H9 (cell line): Measurements from ENCODE around the gene GYS2. TPM values are rescaled to one million over a fixed set of nuclear protein-coding genes. Genes with fewer than 3 reads are reported as not detected.

Experiments
- DNase-seq: peaks from one replicate; pipeline ENCODE4 v3.0.0-alpha.2; 2017
- H2AFZ ChIP-seq: one replicate; pipeline ENCODE4 v1.6.1; 2013; ENCODE audit warnings: mild to moderate bottlenecking, low read length, control low read depth, moderate library complexity
- H2AK5ac ChIP-seq: 2 replicates; pipeline ENCODE4 v1.6.1; 2013; ENCODE audit warnings: low read length, control low read depth, mixed read lengths; ENCODE audit not compliant: insufficient read length
- H2BK120ac ChIP-seq: one replicate; pipeline ENCODE4 v1.6.1; 2013; ENCODE audit warnings: low read depth, mild to moderate bottlenecking, low read length, control low read depth, inconsistent platforms; ENCODE audit not compliant: poor library complexity, severe bottlenecking
- H2BK12ac ChIP-seq: 2 replicates; pipeline ENCODE4 v1.6.1; 2013; ENCODE audit warnings: low read length, control low read depth, mixed read lengths, low read depth; ENCODE audit not compliant: insufficient read length
- H2BK15ac ChIP-seq: 2 replicates; pipeline ENCODE4 v1.6.1; 2013; ENCODE audit warnings: low read depth, low read length, control low read depth
- H2BK20ac ChIP-seq: one replicate; pipeline ENCODE4 v1.6.1; 2013; ENCODE audit warnings: low read depth, mild to moderate bottlenecking, low read length, control low read depth, inconsistent platforms; ENCODE audit not compliant: poor library complexity, severe bottlenecking
- H2BK5ac ChIP-seq: 2 replicates; pipeline ENCODE4 v1.6.1; 2013; ENCODE audit warnings: low read length, control low read depth, mixed read lengths; ENCODE audit not compliant: insufficient read length
- H3K14ac ChIP-seq: 2 replicates; pipeline ENCODE4 v1.6.1; 2013; ENCODE audit warnings: low read length, control low read depth; ENCODE audit not compliant: insufficient read depth
- H3K18ac ChIP-seq: 2 replicates; pipeline ENCODE4 v1.6.1; 2013; ENCODE audit warnings: low read depth, mild to moderate bottlenecking, mixed read lengths, low read length, control low read depth; ENCODE audit not compliant: insufficient read length
- H3K23ac ChIP-seq: 2 replicates; pipeline ENCODE4 v1.6.1; 2013; ENCODE audit warnings: low read length, control low read depth, mixed read lengths, low read depth; ENCODE audit not compliant: insufficient read length
- H3K23me2 ChIP-seq: 2 replicates; pipeline ENCODE4 v1.6.1; 2013; ENCODE audit warnings: low read depth, mild to moderate bottlenecking, mixed read lengths, low read length, control low read depth; ENCODE audit not compliant: insufficient read length, poor library complexity, severe bottlenecking
- H3K27ac ChIP-seq: 2 replicates; pipeline ENCODE4 v1.5.1; 2013; ENCODE audit warnings: low read length, control low read depth, mixed read lengths, low read depth; ENCODE audit not compliant: insufficient read length
- H3K27me3 ChIP-seq: 2 replicates; pipeline ENCODE4 v1.6.1; 2013; ENCODE audit warnings: low read length, control low read depth, inconsistent platforms; ENCODE audit not compliant: insufficient read depth
- H3K4ac ChIP-seq: 2 replicates; pipeline ENCODE4 v1.6.1; 2013; ENCODE audit warnings: low read depth, mild to moderate bottlenecking, control low read depth, inconsistent platforms, low read length, moderate library complexity
- H3K4me1 ChIP-seq: 2 replicates; pipeline ENCODE4 v1.6.1; 2013; ENCODE audit warnings: low read length, control low read depth, inconsistent platforms; ENCODE audit not compliant: insufficient read depth
- H3K4me2 ChIP-seq: 2 replicates; pipeline ENCODE4 v1.6.1; 2013; ENCODE audit warnings: low read length, control low read depth, mixed read lengths; ENCODE audit not compliant: insufficient read length, insufficient read depth
- H3K56ac ChIP-seq: 2 replicates; pipeline ENCODE4 v1.6.1; 2013; ENCODE audit warnings: low read depth, mild to moderate bottlenecking, mixed read lengths, low read length, control low read depth; ENCODE audit not compliant: insufficient read length
- H3K79me1 ChIP-seq: 2 replicates; pipeline ENCODE4 v1.6.1; 2013; ENCODE audit warnings: low read depth, mild to moderate bottlenecking, moderate library complexity, low read length, control low read depth, inconsistent platforms; ENCODE audit not compliant: insufficient read depth, poor library complexity, severe bottlenecking
- H3K79me2 ChIP-seq: 2 replicates; pipeline ENCODE4 v1.6.1; 2013; ENCODE audit warnings: low read length, control low read depth, inconsistent platforms; ENCODE audit not compliant: insufficient read depth
- H3K9ac ChIP-seq: 2 replicates; pipeline ENCODE4 v1.6.1; 2013; ENCODE audit warnings: low read length, control low read depth, mixed read lengths; ENCODE audit not compliant: insufficient read length; ENCODE audit errors: extremely low read depth
- H3K9me3 ChIP-seq: one replicate; pipeline ENCODE4 v1.6.1; 2013; ENCODE audit warnings: low read depth, low read length, inconsistent platforms; ENCODE audit not compliant: control insufficient read depth
- H3T11ph ChIP-seq: one replicate; pipeline ENCODE4 v1.6.1; 2013; ENCODE audit warnings: mild to moderate bottlenecking, low read length, control low read depth, inconsistent platforms
- H4K20me1 ChIP-seq: one replicate; pipeline ENCODE4 v1.6.1; 2013; ENCODE audit not compliant: control insufficient read depth, insufficient read length, insufficient read depth
- H4K5ac ChIP-seq: 2 replicates; pipeline ENCODE4 v1.6.1; 2013; ENCODE audit warnings: low read depth, mild to moderate bottlenecking, mixed read lengths, low read length, control low read depth; ENCODE audit not compliant: insufficient read length
- H4K8ac ChIP-seq: replicated peaks from 2 replicates; pipeline ENCODE4 v1.6.1; 2013; ENCODE audit warnings: low read length, control low read depth, mixed read lengths, low read depth; ENCODE audit not compliant: insufficient read length
- H4K91ac ChIP-seq: 2 replicates; pipeline ENCODE4 v1.6.1; 2013; ENCODE audit warnings: low read depth, mild to moderate bottlenecking, moderate library complexity, mixed read lengths, low read length, control low read depth; ENCODE audit not compliant: insufficient read length
- H3K27ac Mint-ChIP-seq, 3 experiments: 2 replicates in 2 of 3; 3 replicates in 1 of 3; pipeline ENCODE4 v1.8.0; 2020 to 2021; ENCODE audit warnings: mixed read lengths in 3 of 3, mild to moderate bottlenecking in 1 of 3, moderate library complexity in 1 of 3
- H3K27me3 Mint-ChIP-seq: 2 replicates; pipeline ENCODE4 v1.8.0; 2021; ENCODE audit warnings: low read depth, mild to moderate bottlenecking, moderate library complexity, mixed read lengths
- H3K36me3 Mint-ChIP-seq, 3 experiments: 2 replicates in 2 of 3; 3 replicates in 1 of 3; pipeline ENCODE4 v1.8.0; 2020 to 2021; ENCODE audit warnings: low read depth in 3 of 3, mixed read lengths in 3 of 3; ENCODE audit not compliant: insufficient read depth in 1 of 3
- H3K4me1 Mint-ChIP-seq, 2 experiments: 2 replicates each; pipeline ENCODE4 v1.8.0; 2020; ENCODE audit warnings: mixed read lengths in 2 of 2
- H3K4me3 Mint-ChIP-seq, 2 experiments: 2 replicates in 1 of 2; 3 replicates in 1 of 2; pipeline ENCODE4 v1.8.0; 2020 to 2021; ENCODE audit warnings: mild to moderate bottlenecking in 2 of 2, mixed read lengths in 2 of 2, moderate library complexity in 1 of 2
- H3K9me3 Mint-ChIP-seq, 2 experiments: 2 replicates in 1 of 2; 3 replicates in 1 of 2; pipeline ENCODE4 v1.8.0; 2020; ENCODE audit warnings: mild to moderate bottlenecking in 2 of 2, mixed read lengths in 2 of 2, moderate library complexity in 1 of 2
- WGBS: extraction: QIAGEN DNeasy Blood & Tissue Kit; methylation state at CpG from one replicate; pipeline ENCODE4 v1.1.7; 2013; ENCODE audit warnings: missing lambda C conversion rate, low lambda C conversion rate, mixed read lengths; ENCODE audit not compliant: insufficient read length; ENCODE audit errors: extremely low coverage; 5-methylcytosine and 5-hydroxymethylcytosine counted together
- total RNA-seq: library from RNA; stranded (reverse); gene quantifications from 2 replicates; pipeline ENCODE4 v1.2.1, GENCODE V29; 2021
- TF ChIP-seq, protein P1 (sequence below): fragments of 200-600 bp; sonication (generic); conservative IDR thresholded peaks from 3 replicates; pipeline ENCODE4 v1.8.0; 2021; ENCODE audit warnings: antibody characterized with exemption, mild to moderate bottlenecking

GYS2 gene
- total RNA-seq, 1 experiment from 2014 or later = not detected

DNA sequence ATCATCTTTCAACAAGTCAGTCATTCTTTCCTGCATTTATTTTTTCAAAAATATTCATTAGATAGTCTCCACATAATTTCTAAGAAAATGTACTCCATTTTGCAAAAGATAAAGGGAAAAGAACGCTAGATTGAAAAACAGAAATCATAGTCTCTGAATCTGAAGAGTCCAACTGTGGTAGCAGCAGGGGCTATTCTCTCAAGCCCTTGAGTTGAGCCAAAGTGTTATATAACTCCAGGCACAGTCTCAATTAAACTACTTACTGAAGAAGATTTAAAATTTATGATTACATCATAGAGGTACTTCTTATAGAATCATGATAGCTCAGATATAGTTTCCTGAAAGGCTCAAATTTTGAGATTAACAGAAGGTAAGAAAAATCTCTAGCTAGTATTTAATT, 47.2 kb upstream of the GYS2 start:
- Histone ChIP-seq H3K27me3 (no peaks in the 10 kb centered on the region), H3K79me2 (peaks cover 24% of the 10 kb centered on the region; the same call in 1 of the 2 replicates), H3K4me2 (no peak overlapping the region), H3T11ph (no peak overlapping the region), H3K9ac (no peak overlapping the region), H2BK120ac (no peak overlapping the region), H4K5ac (no peak overlapping the region), H3K79me1 (peaks cover 7% of the 10 kb centered on the region), H3K14ac (no peak overlapping the region), H2BK5ac (no peak overlapping the region), H2BK20ac (no peak overlapping the region), H2BK12ac (no peak overlapping the region), H3K23ac (no peak overlapping the region), H3K9me3 (no peaks in the 10 kb centered on the region), H3K23me2 (peaks cover 5% of the 10 kb centered on the region), H3K27ac (no peak overlapping the region), H4K91ac (no peak overlapping the region), H2BK15ac (no peak overlapping the region), H4K8ac (no peak overlapping the region), H3K4me1 (no peaks in the 10 kb centered on the region), H4K20me1 (no peaks in the 10 kb centered on the region), H2AK5ac (no peak overlapping the region), H3K4ac (no peak overlapping the region), H2AFZ (no peak overlapping the region), H3K56ac (no peak overlapping the region), H3K18ac (no peak overlapping the region)
- no CpG with 5 or more reads among the region's 1 CpG for WGBS
- Mint-ChIP-seq H3K27ac (no peak overlapping the region), H3K36me3 (peaks cover 78 to 97% (median 93%) of the 10 kb centered on the region in 3 experiments), H3K4me3 (no peak overlapping the region), H3K4me1 (peaks cover 60 to 77% of the 10 kb centered on the region in 2 experiments), H3K9me3 (no peaks in the 10 kb centered on the region), H3K27me3 (no peaks in the 10 kb centered on the region)
- TF ChIP-seq, protein P1, sequence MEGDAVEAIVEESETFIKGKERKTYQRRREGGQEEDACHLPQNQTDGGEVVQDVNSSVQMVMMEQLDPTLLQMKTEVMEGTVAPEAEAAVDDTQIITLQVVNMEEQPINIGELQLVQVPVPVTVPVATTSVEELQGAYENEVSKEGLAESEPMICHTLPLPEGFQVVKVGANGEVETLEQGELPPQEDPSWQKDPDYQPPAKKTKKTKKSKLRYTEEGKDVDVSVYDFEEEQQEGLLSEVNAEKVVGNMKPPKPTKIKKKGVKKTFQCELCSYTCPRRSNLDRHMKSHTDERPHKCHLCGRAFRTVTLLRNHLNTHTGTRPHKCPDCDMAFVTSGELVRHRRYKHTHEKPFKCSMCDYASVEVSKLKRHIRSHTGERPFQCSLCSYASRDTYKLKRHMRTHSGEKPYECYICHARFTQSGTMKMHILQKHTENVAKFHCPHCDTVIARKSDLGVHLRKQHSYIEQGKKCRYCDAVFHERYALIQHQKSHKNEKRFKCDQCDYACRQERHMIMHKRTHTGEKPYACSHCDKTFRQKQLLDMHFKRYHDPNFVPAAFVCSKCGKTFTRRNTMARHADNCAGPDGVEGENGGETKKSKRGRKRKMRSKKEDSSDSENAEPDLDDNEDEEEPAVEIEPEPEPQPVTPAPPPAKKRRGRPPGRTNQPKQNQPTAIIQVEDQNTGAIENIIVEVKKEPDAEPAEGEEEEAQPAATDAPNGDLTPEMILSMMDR = no peak
- DNase-seq = no peak
